Loucy (cell line): Measurements from ENCODE around the gene OCLN.

ENCODE experiments used
- CTCF ChIP-seq: fragments of 200-600 bp; sonication (generic); conservative IDR thresholded peaks from 2 replicates; pipeline ENCODE4 v1.5.1; 2014; ENCODE audit warnings: mild to moderate bottlenecking, antibody characterized with exemption, low read length
- EZH2phosphoT487 ChIP-seq: fragments of 200-600 bp; IDR thresholded peaks from 2 replicates; pipeline ENCODE4 v1.6.1; 2018; ENCODE audit warnings: antibody characterized with exemption, mild to moderate bottlenecking, moderate library complexity, borderline replicate concordance

- TF ChIP-seq CTCF (no peak), EZH2phosphoT487 (no peak)
Observed at GRCh38 chr5:69516769-69517168, 24.2 kb downstream of the OCLN start.
